IPS DF 6.9 (cell line): ENCODE measurements around the gene SMTNL1.

Experiments used
- DNase-seq: peaks from one replicate; pipeline ENCODE4 v3.0.0-alpha.2; 2013; ENCODE audit warnings: low read depth, low spot score
- H3K27ac ChIP-seq: one replicate; pipeline ENCODE4 v1.5.1; 2013; ENCODE audit warnings: low read length, control low read depth
- H3K27me3 ChIP-seq: 2 replicates; pipeline ENCODE4 v1.6.1; 2013; ENCODE audit warnings: mild to moderate bottlenecking, low read length; ENCODE audit not compliant: control insufficient read depth, insufficient read depth
- H3K36me3 ChIP-seq: 2 replicates; pipeline ENCODE4 v1.6.1; 2013; ENCODE audit warnings: low read length; ENCODE audit not compliant: control insufficient read depth, insufficient read depth
- H3K4me1 ChIP-seq: 2 replicates; pipeline ENCODE4 v1.6.1; 2013; ENCODE audit warnings: low read length; ENCODE audit not compliant: control insufficient read depth, insufficient read depth
- H3K4me3 ChIP-seq: 2 replicates; pipeline ENCODE4 v1.5.1; 2013; ENCODE audit warnings: mild to moderate bottlenecking, low read length
- H3K9me3 ChIP-seq: 2 replicates; pipeline ENCODE4 v1.6.1; 2013; ENCODE audit warnings: low read length, inconsistent platforms; ENCODE audit not compliant: control insufficient read depth, insufficient read depth
- WGBS: extraction: QIAGEN DNeasy Blood & Tissue Kit; methylation state at CpG from one replicate; pipeline ENCODE4 v1.1.7; 2013; ENCODE audit warnings: mixed read lengths, missing lambda C conversion rate; ENCODE audit not compliant: insufficient read length, insufficient coverage; 5-methylcytosine and 5-hydroxymethylcytosine counted together

The SMTNL1 gene

DNA sequence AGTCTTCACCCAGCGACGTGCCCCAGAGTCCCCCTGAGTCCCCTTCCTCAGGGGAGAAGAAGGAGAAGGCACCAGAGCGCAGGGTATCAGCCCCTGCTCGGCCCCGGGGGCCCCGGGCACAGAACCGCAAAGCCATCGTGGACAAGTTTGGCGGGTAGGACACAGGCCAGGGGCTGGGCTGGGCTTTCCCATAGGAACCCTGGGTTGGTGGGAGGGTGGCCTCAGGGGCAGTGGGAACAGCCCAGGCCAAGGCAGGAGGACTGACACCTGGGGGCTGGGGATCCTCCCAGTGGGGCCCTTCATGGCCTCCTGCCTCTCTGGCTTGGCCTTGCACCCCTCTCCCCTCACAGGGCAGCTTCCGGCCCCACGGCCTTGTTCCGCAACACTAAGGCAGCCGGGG lies 8.5 kb downstream of the SMTNL1 start:
- H3K9me3 ChIP-seq = no peaks in the 10 kb centered on the region
- no peak overlapping the region for H3K4me3 ChIP-seq
- peaks cover 5% of the 10 kb centered on the region; the same call in 1 of the 2 replicates for H3K4me1 ChIP-seq
- H3K27ac ChIP-seq = no peak overlapping the region
- WGBS = no CpG with 5 or more reads among the region's 13 CpGs
- DNase-seq = no peak
- peaks cover 7% of the 10 kb centered on the region; the same call in 1 of the 2 replicates for H3K36me3 ChIP-seq
- no peaks in the 10 kb centered on the region for H3K27me3 ChIP-seq

- Histone ChIP-seq H3K4me1 (peaks cover 5% of the 10 kb centered on the region; the same call in 1 of the 2 replicates), H3K27ac (no peak overlapping the region), H3K27me3 (no peaks in the 10 kb centered on the region), H3K4me3 (no peak overlapping the region), H3K9me3 (no peaks in the 10 kb centered on the region), H3K36me3 (peaks cover 7% of the 10 kb centered on the region; the same call in 1 of the 2 replicates)
- no CpG with 5 or more reads among the region's 7 CpGs for WGBS
- no peak for DNase-seq
Observed at GRCh38 chr11:57546451-57546850, 9.1 kb downstream of the SMTNL1 start.

DNA sequence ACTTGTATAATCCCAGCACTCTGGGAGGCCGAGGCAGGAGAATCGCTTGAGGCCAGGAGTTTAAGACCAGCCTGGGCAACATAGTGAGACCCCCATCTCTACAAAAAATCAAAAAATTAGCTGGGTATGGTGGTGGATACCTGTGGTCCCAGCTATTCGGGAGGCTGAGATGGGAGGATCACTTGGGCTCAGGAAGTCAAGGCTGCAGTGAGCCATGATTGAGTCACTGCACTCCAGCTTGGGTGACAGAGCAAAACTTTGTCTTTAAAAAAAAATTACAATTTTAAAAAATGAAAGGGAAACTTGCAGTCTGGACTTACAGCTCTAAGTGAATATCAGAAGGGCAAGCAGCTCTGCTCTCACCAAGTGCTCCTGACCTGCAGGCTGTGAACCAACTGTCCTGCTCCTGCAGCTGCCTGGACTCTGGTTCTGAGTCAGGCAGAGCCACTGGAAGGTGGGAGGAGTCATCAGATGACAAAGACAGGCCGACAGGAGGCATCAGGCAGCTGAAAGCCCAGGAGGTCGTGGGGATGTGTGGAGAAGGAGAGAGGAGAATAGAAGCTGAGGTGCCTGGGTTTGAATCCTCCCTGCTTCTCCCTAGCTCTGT lies 9.6 kb downstream of the SMTNL1 start:
- Histone ChIP-seq H3K27ac (no peak overlapping the region), H3K9me3 (no peaks in the 10 kb centered on the region), H3K27me3 (no peaks in the 10 kb centered on the region), H3K4me3 (no peak overlapping the region), H3K4me1 (peaks cover 5% of the 10 kb centered on the region; the same call in 1 of the 2 replicates), H3K36me3 (peaks cover 7% of the 10 kb centered on the region)
- DNase-seq = no peak
- no CpG with 5 or more reads among the region's 5 CpGs for WGBS

DNA sequence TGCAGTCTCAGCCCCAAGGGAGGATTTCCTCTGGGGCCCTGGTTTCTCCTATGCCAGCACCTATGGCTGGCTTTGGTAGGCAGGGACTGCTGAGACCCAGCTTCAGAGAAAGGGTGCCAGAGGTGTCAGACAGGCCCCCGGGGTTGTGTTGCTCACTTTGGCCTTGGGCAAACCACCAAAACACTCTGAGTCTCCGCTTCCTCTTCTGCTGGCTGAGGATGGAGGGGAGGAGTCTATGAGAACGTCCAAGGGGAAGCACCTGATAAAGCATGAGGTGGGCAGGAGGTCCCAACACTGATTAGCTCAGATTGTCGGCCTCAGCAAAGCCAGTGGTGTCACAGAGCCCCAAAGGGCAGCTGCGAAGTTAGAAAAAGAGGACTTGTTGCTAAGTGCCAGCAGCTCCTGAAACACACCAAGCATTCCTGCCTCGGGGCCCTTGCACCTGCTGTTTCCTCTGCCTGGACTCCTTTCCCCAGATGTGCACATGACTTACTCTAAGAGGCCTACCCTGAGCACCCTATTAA lies 10.5 kb downstream of the SMTNL1 start:
- no CpG with 5 or more reads among the region's 6 CpGs for WGBS
- Histone ChIP-seq H3K4me1 (peaks cover 5% of the 10 kb centered on the region; the same call in 1 of the 2 replicates), H3K27me3 (no peaks in the 10 kb centered on the region), H3K9me3 (no peaks in the 10 kb centered on the region), H3K4me3 (no peak overlapping the region), H3K27ac (no peak overlapping the region), H3K36me3 (peaks cover 7% of the 10 kb centered on the region)
- DNase-seq = no peak

DNA sequence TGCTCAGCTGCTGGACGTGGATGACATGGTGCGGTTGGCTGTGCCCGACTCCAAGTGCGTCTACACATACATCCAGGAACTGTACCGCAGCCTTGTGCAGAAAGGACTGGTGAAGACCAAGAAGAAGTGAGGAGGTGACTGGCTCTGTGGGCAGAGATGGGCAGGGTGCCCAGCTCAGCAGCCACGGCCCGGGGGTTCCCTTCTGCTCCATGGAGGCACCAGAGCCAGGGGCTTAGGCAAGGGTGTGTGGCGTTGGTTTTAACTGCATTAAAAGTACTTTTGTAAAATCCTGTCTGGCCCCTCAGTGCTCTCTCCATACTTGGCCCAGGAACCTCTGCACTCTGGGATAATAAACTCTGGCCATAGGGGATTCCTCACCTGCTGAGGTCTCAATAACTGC lies 12.6 kb downstream of the SMTNL1 start:
- no CpG with 5 or more reads among the region's 8 CpGs for WGBS
- Histone ChIP-seq H3K4me1 (no peaks in the 10 kb centered on the region), H3K36me3 (peaks cover 9% of the 10 kb centered on the region)

DNA sequence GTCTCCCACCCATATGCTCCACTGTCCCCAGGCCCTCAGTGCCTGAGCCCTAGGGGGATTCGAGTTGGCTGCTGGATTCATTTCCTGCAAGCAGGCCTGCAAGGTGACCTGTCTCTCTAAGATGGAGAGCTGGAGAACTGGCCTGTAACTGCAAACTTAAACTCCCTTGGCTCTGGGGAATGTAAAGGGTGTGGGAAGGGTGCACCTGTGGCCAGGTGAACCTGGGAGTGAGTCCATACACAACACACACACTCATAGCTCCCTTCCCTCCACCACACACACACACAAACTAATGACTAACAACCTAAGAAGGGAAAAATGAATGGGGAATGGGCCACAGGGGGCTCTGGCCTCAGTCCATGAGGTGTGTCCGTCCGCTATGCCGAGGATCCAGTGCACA lies 14.5 kb downstream of the SMTNL1 start:
- peaks cover 9% of the 10 kb centered on the region for H3K36me3 ChIP-seq
- H3K27ac ChIP-seq = no peak overlapping the region
- H3K9me3 ChIP-seq = no peaks in the 10 kb centered on the region
- H3K27me3 ChIP-seq = no peaks in the 10 kb centered on the region
- no peak for DNase-seq
- H3K4me3 ChIP-seq = no peak overlapping the region
- H3K4me1 ChIP-seq = no peaks in the 10 kb centered on the region
- no CpG with 5 or more reads among the region's 4 CpGs for WGBS

More for the DNA sequence above, 12.6 kb downstream of the SMTNL1 start:
- Histone ChIP-seq H3K27me3 (no peaks in the 10 kb centered on the region), H3K4me3 (no peak overlapping the region), H3K27ac (no peak overlapping the region), H3K9me3 (no peaks in the 10 kb centered on the region)
- DNase-seq = no peak

DNA sequence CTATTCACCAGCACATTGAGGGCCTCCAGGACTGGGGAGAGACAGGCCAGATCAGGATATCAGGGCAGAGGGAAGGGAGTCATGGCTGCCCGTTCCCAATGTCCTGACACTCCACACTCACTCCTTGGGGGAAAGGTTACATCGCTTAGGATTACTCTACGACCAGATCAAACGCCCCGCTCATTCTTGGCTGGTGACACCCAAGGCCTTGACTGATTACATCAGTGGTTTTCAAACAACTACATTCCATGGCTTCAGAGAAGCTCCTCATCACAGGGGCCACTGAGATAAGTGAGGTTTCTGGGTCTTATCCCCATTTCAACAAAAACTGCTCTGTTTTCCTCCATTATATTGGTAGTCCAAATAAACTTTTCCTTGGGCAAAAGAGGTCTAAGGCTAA lies 15.1 kb downstream of the SMTNL1 start:
- no peak overlapping the region for H3K4me3 ChIP-seq
- no CpG with 5 or more reads among the region's 5 CpGs for WGBS
- no peaks in the 10 kb centered on the region for H3K27me3 ChIP-seq
- no peaks in the 10 kb centered on the region for H3K9me3 ChIP-seq
- DNase-seq = no peak
- H3K4me1 ChIP-seq = no peaks in the 10 kb centered on the region
- no peak overlapping the region for H3K27ac ChIP-seq
- peaks cover 9% of the 10 kb centered on the region for H3K36me3 ChIP-seq

DNA sequence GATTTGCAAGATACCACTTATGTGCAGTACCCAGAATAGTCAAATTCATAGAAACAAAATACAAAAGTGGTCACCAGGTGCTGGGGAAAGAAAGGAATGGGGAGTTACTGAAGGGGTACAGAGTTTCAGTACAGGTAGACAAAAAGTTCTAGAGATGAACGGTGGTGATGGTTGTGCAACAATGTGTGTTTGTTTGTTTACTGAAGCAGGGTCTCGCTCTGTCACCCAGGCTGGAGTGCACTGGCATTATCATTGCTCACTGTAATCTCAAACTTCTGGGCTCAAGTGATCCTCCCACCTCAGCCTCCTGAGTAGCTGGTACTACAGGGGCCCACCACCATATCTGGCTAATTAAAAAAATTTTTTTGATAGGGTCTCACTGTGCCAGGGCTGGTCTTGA lies 18.0 kb downstream of the SMTNL1 start:
- Histone ChIP-seq H3K27ac (no peak overlapping the region), H3K36me3 (peaks cover 2% of the 10 kb centered on the region; the same call in 1 of the 2 replicates), H3K4me1 (no peaks in the 10 kb centered on the region), H3K4me3 (no peak overlapping the region), H3K9me3 (no peaks in the 10 kb centered on the region), H3K27me3 (no peaks in the 10 kb centered on the region)
- DNase-seq = no peak
- no CpG with 5 or more reads among the region's 2 CpGs for WGBS

DNA sequence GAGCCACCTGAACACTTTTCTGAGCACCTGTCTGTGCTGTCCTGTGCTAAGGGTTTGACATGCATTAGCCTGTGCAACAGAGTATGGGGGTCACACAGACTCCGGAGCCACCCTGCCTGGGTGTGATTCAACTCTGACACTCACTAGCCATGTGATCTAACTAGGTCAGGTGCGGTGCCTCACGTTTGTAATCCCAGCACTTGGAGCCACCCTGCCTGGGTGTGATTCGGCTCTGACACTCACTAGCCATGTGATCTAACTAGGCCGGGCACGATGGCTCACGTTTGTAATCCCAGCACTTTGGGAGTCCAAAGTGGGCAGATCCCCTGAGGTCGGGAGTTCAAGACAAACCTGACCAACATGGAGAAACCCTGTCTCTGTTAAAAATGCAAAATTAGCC lies 18.6 kb downstream of the SMTNL1 start:
- no peak overlapping the region for H3K27ac ChIP-seq
- H3K36me3 ChIP-seq = peaks cover 2% of the 10 kb centered on the region; the same call in 1 of the 2 replicates
- WGBS = no CpG with 5 or more reads among the region's 8 CpGs

DNA sequence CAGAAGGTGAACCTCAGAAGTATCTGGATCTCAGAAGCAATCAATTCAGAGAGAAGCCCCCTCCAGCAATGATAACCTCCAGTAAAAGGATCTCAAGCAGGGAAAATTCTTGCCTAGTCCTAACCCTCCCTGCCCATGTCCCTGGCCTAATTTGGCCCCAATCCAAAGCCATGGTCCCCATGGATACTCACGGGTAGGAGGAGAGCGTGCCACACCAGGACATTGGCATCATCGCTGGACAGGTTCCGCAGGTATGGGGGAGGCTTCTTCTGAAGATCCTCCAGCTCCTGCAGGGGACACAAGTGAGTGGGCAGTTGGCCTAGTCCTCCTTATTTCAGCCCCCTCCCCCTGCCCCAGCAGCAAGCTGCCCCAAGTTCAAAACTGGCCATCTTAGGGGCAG lies 22.8 kb downstream of the SMTNL1 start:
- no peak overlapping the region for H3K27ac ChIP-seq
- no CpG with 5 or more reads among the region's 4 CpGs for WGBS
- no peak overlapping the region for H3K4me3 ChIP-seq
- H3K4me1 ChIP-seq = no peaks in the 10 kb centered on the region; the same call in 1 of the 2 replicates
- no peaks in the 10 kb centered on the region for H3K9me3 ChIP-seq
- H3K27me3 ChIP-seq = no peaks in the 10 kb centered on the region
- DNase-seq = no peak
- no peaks in the 10 kb centered on the region for H3K36me3 ChIP-seq

More for the DNA sequence above, 18.6 kb downstream of the SMTNL1 start:
- DNase-seq = no peak
- Histone ChIP-seq H3K9me3 (no peaks in the 10 kb centered on the region), H3K4me3 (no peak overlapping the region), H3K4me1 (no peaks in the 10 kb centered on the region), H3K27me3 (no peaks in the 10 kb centered on the region)

DNA sequence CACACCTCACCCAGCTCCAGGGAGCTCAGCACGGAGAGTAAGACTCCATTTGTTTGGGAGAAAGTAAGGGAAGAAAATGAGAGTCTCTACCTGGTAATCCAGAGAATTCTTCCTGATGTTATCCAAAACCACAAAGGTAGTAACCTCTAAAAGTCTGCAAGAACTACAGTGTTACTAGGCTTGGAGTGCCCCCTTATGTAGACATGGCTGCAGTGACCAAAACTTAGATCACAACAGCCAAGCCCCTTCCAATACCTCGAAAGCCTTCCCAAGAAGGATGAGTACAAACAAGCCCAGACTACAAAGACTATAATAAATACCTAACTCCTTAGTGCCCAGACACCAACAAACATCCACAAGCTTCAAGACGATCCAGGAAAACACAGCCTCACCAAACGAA lies 25.2 kb downstream of the SMTNL1 start:
- H3K4me1 ChIP-seq = peaks cover 4% of the 10 kb centered on the region
- no peak overlapping the region for H3K4me3 ChIP-seq
- H3K36me3 ChIP-seq = no peaks in the 10 kb centered on the region
- no peaks in the 10 kb centered on the region for H3K9me3 ChIP-seq
- no peaks in the 10 kb centered on the region for H3K27me3 ChIP-seq
- WGBS = no CpG with 5 or more reads among the region's 4 CpGs
- no peak overlapping the region for H3K27ac ChIP-seq
- no peak for DNase-seq
